ENCODE measurements around the gene TMEM185B.
"Not testable (repeated sequence)": the region's sequence is repeated elsewhere in the genome, so short reads cannot be mapped to it uniquely, and the experiment has no call there.

The TMEM185B gene

GRCh38 chr2:120251078-120251477, 27.9 kb upstream of the TMEM185B start:
- no peak for FAIRE-seq

- no peak for FAIRE-seq
These were observed 27.4 kb upstream of the TMEM185B start for GRCh38 chr2:120250640-120251039.

- no peak for FAIRE-seq
These were observed 24.7 kb upstream of the TMEM185B start for GRCh38 chr2:120247851-120248250.

- FAIRE-seq: no peak
These were observed 23.5 kb upstream of the TMEM185B start for GRCh38 chr2:120246546-120247300.

- FAIRE-seq: no peak
These were observed 22.5 kb upstream of the TMEM185B start for GRCh38 chr2:120245520-120246332.

GRCh38 chr2:120244656-120245519, 21.7 kb upstream of the TMEM185B start:
- FAIRE-seq: no peak

GRCh38 chr2:120243875-120244553, 20.8 kb upstream of the TMEM185B start:
- no peak for FAIRE-seq

GRCh38 chr2:120243211-120243610, 20.0 kb upstream of the TMEM185B start:
- FAIRE-seq: no peak

GRCh38 chr2:120241684-120242083, 18.5 kb upstream of the TMEM185B start:
- FAIRE-seq: no peak

- FAIRE-seq: no peak
These were observed 17.8 kb upstream of the TMEM185B start for GRCh38 chr2:120240901-120241429.

- no peak for FAIRE-seq
These were observed 16.5 kb upstream of the TMEM185B start for GRCh38 chr2:120239488-120240287.

- FAIRE-seq: no peak
These were observed 15.7 kb upstream of the TMEM185B start for GRCh38 chr2:120238728-120239487.

GRCh38 chr2:120237491-120237902, 14.3 kb upstream of the TMEM185B start:
- no peak for FAIRE-seq

GRCh38 chr2:120236791-120237190, 13.6 kb upstream of the TMEM185B start:
- FAIRE-seq: no peak

GRCh38 chr2:120236316-120236715, 13.1 kb upstream of the TMEM185B start:
- FAIRE-seq: no peak

GRCh38 chr2:120235681-120236080, 12.5 kb upstream of the TMEM185B start:
- no peak for FAIRE-seq

GRCh38 chr2:120235158-120235557, 12.0 kb upstream of the TMEM185B start:
- FAIRE-seq: not testable (repeated sequence)

- FAIRE-seq: no peak
These were observed 10.1 kb upstream of the TMEM185B start for GRCh38 chr2:120233292-120233691.

- FAIRE-seq: no peak
These were observed 8.9 kb upstream of the TMEM185B start for GRCh38 chr2:120231974-120232635.

- no peak for FAIRE-seq
These were observed 8.4 kb upstream of the TMEM185B start for GRCh38 chr2:120231564-120231973.

Measured in TTC549 (cell line).